GM18499 (cell line): ENCODE results near the gene MECP2.

Source experiments
- ATAC-seq: cut with Tn5 transposase; IDR thresholded peaks from one replicate; pipeline ENCODE4 v1.9.1; 2021; ENCODE audit warnings: moderate number of reproducible peaks; ENCODE audit not compliant: insufficient read depth, unreplicated experiment

Gene MECP2

GRCh38 chrX:154039577-154039976 lies 57.9 kb downstream of the MECP2 start:
- no peak for ATAC-seq

- ATAC-seq = no peak
Measured at GRCh38 chrX:154038656-154039055, 58.9 kb downstream of the MECP2 start.

- no peak for ATAC-seq
Measured at GRCh38 chrX:154037754-154038153, 59.8 kb downstream of the MECP2 start.

- no peak for ATAC-seq
Measured at GRCh38 chrX:154036513-154036912, 61.0 kb downstream of the MECP2 start.

- no peak for ATAC-seq
Measured at GRCh38 chrX:154033848-154034247, 63.7 kb downstream of the MECP2 start.

GRCh38 chrX:154032653-154033052 lies 64.9 kb downstream of the MECP2 start:
- no peak for ATAC-seq

- ATAC-seq = no peak
Measured at GRCh38 chrX:154032160-154032559, 65.4 kb downstream of the MECP2 start.

- ATAC-seq = no peak
Measured at GRCh38 chrX:154030715-154031305, 66.7 kb downstream of the MECP2 start.

- ATAC-seq = no peak
Measured at GRCh38 chrX:154030266-154030665, 67.3 kb downstream of the MECP2 start.

- ATAC-seq = no peak
Measured at GRCh38 chrX:154029439-154029838, 68.1 kb downstream of the MECP2 start.

- ATAC-seq = no peak
Measured at GRCh38 chrX:154028502-154029184, 68.9 kb downstream of the MECP2 start.

GRCh38 chrX:154027986-154028385 lies 69.5 kb downstream of the MECP2 start:
- no peak for ATAC-seq

- ATAC-seq = no peak
Measured at GRCh38 chrX:154027022-154027402, 70.5 kb downstream of the MECP2 start.

- ATAC-seq = no peak
Measured at GRCh38 chrX:154026136-154027021, 71.1 kb downstream of the MECP2 start.

- no peak for ATAC-seq
Measured at GRCh38 chrX:154025230-154025629, 72.3 kb downstream of the MECP2 start.

GRCh38 chrX:154024271-154024670 lies 73.2 kb downstream of the MECP2 start:
- no peak for ATAC-seq

- ATAC-seq = no peak
Measured at GRCh38 chrX:154023276-154024000, 74.1 kb downstream of the MECP2 start.

GRCh38 chrX:154022108-154022507 lies 75.4 kb downstream of the MECP2 start:
- ATAC-seq = no peak

- no peak for ATAC-seq
Measured at GRCh38 chrX:154021131-154021611, 76.3 kb downstream of the MECP2 start.

- ATAC-seq = no peak
Measured at GRCh38 chrX:154020536-154021115, 76.9 kb downstream of the MECP2 start.
